ENCODE data around the gene HOXD8. TPM values are rescaled to one million over a fixed set of nuclear protein-coding genes. Genes with fewer than 3 reads are reported as not detected.

HOXD8 gene
- total and polyA plus RNA-seq, 9 donors, result 13.9 to 39.3 (median 26.2) TPM

- Histone ChIP-seq H3K9me3 (replicated peaks; ENCODE audit: control insufficient read depth, low read depth, low read length) (peaks cover 3% of the 10 kb centered on the region), H3K36me3 (ENCODE audit: control insufficient read depth, insufficient read depth, low read length) (no peaks in the 10 kb centered on the region), H3K4me3 (ENCODE audit: low read length) (no peak overlapping the region), H3K27ac (ENCODE audit: low read length) (no peak overlapping the region), H3K27me3 (ENCODE audit: control insufficient read depth, insufficient read depth, low read length) (peaks cover 97% of the 10 kb centered on the region), H3K4me1 (ENCODE audit: control insufficient read depth, insufficient read depth, low read length) (peaks cover 64% of the 10 kb centered on the region)
- 20% methylated on average over 11 of the region's 22 CpGs for WGBS (ENCODE audit: insufficient coverage)
- DNase-seq, result no peak
Measured at GRCh38 chr2:176160986-176161824, 31.7 kb downstream of the HOXD8 start.

GRCh38 chr2:176161825-176162626, 32.5 kb downstream of the HOXD8 start:
- Histone ChIP-seq H3K4me1 (ENCODE audit: control insufficient read depth, insufficient read depth, low read length) (peaks cover 59% of the 10 kb centered on the region), H3K9me3 (replicated peaks; ENCODE audit: control insufficient read depth, low read depth, low read length) (peaks cover 3% of the 10 kb centered on the region), H3K27ac (ENCODE audit: low read length) (no peak overlapping the region), H3K36me3 (ENCODE audit: control insufficient read depth, insufficient read depth, low read length) (no peaks in the 10 kb centered on the region), H3K4me3 (ENCODE audit: low read length) (no peak overlapping the region), H3K27me3 (ENCODE audit: control insufficient read depth, insufficient read depth, low read length) (peaks cover 93% of the 10 kb centered on the region)
- 10% methylated on average over 15 of the region's 22 CpGs for WGBS (ENCODE audit: insufficient coverage)
- DNase-seq, result peak; percentile 90

DNA sequence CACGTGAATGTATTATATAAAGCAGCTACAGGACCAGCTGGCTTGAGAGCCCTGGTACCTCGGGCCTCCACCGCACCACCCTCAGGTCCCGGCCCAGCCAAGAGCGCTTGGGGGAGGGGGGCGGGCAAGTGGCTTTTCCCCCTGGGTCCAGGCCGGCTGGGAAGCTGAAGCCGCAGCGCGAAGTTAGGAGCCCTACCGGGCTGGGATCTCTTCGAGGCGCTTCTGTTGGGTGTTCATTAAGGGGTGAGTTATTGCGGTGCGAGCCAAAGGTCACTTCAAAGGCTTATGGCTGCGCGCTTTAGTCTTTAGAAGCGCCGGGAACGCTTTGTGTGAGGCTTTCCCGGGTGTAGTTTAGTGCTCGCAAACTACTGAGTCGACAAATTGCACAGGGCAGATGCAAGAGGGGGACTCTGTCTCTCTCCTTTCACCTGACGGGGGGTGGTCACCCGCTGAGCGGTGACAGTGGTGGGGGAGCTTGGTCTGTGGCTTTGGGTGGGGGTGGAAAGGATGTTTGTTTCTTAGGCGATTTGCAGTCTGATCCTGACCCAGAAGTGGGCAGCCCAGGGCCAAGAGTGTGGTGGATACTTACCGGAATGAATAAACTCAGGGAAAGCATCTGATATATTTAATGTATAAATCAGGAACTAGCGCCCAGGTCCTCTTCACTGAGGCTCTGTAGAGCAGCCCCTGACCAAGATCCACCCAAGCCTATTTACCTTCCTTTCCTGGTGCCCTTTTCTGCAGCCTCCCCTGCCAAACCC, 33.6 kb downstream of the HOXD8 start:
- no peak for DNase-seq
- H3K27ac ChIP-seq (ENCODE audit: low read length), result no peak overlapping the region
- peaks cover 85% of the 10 kb centered on the region for H3K27me3 ChIP-seq (ENCODE audit: control insufficient read depth, insufficient read depth, low read length)
- no peaks in the 10 kb centered on the region for H3K36me3 ChIP-seq (ENCODE audit: control insufficient read depth, insufficient read depth, low read length)
- peaks cover 50% of the 10 kb centered on the region for H3K4me1 ChIP-seq (ENCODE audit: control insufficient read depth, insufficient read depth, low read length)
- peaks cover 3% of the 10 kb centered on the region for H3K9me3 ChIP-seq (replicated peaks; ENCODE audit: control insufficient read depth, low read depth, low read length)
- WGBS (ENCODE audit: insufficient coverage), result 26% methylated on average over 21 of the region's 29 CpGs
- H3K4me3 ChIP-seq (ENCODE audit: low read length), result no peak overlapping the region

GRCh38 chr2:176163672-176164056, 34.2 kb downstream of the HOXD8 start:
- peaks cover 84% of the 10 kb centered on the region for H3K27me3 ChIP-seq (ENCODE audit: control insufficient read depth, insufficient read depth, low read length)
- 52% methylated on average over 3 of the region's 12 CpGs for WGBS (ENCODE audit: insufficient coverage)

GRCh38 chr2:176164201-176164600, 34.7 kb downstream of the HOXD8 start:
- WGBS (ENCODE audit: insufficient coverage), result 35% methylated on average over 12 of the region's 13 CpGs
- Histone ChIP-seq H3K27me3 (ENCODE audit: control insufficient read depth, insufficient read depth, low read length) (peaks cover 84% of the 10 kb centered on the region), H3K4me1 (ENCODE audit: control insufficient read depth, insufficient read depth, low read length) (peaks cover 47% of the 10 kb centered on the region), H3K9me3 (replicated peaks; ENCODE audit: control insufficient read depth, low read depth, low read length) (peaks cover 3% of the 10 kb centered on the region), H3K36me3 (ENCODE audit: control insufficient read depth, insufficient read depth, low read length) (no peaks in the 10 kb centered on the region), H3K4me3 (ENCODE audit: low read length) (no peak overlapping the region), H3K27ac (ENCODE audit: low read length) (no peak overlapping the region)
- no peak for DNase-seq

More at GRCh38 chr2:176163672-176164056, 34.2 kb downstream of the HOXD8 start:
- Histone ChIP-seq H3K4me3 (ENCODE audit: low read length) (no peak overlapping the region), H3K9me3 (replicated peaks; ENCODE audit: control insufficient read depth, low read depth, low read length) (peaks cover 3% of the 10 kb centered on the region), H3K27ac (ENCODE audit: low read length) (no peak overlapping the region), H3K36me3 (ENCODE audit: control insufficient read depth, insufficient read depth, low read length) (no peaks in the 10 kb centered on the region), H3K4me1 (ENCODE audit: control insufficient read depth, insufficient read depth, low read length) (peaks cover 48% of the 10 kb centered on the region)
- no peak for DNase-seq

GRCh38 chr2:176164611-176165369, 35.3 kb downstream of the HOXD8 start:
- Histone ChIP-seq H3K4me1 (ENCODE audit: control insufficient read depth, insufficient read depth, low read length) (peaks cover 41% of the 10 kb centered on the region), H3K4me3 (ENCODE audit: low read length) (no peak overlapping the region), H3K9me3 (replicated peaks; ENCODE audit: control insufficient read depth, low read depth, low read length) (peaks cover 3% of the 10 kb centered on the region), H3K27me3 (ENCODE audit: control insufficient read depth, insufficient read depth, low read length) (peaks cover 83% of the 10 kb centered on the region), H3K27ac (ENCODE audit: low read length) (no peak overlapping the region), H3K36me3 (ENCODE audit: control insufficient read depth, insufficient read depth, low read length) (no peaks in the 10 kb centered on the region)
- no peak for DNase-seq
- WGBS (ENCODE audit: insufficient coverage), result 23% methylated on average over 44 of the region's 52 CpGs

DNA sequence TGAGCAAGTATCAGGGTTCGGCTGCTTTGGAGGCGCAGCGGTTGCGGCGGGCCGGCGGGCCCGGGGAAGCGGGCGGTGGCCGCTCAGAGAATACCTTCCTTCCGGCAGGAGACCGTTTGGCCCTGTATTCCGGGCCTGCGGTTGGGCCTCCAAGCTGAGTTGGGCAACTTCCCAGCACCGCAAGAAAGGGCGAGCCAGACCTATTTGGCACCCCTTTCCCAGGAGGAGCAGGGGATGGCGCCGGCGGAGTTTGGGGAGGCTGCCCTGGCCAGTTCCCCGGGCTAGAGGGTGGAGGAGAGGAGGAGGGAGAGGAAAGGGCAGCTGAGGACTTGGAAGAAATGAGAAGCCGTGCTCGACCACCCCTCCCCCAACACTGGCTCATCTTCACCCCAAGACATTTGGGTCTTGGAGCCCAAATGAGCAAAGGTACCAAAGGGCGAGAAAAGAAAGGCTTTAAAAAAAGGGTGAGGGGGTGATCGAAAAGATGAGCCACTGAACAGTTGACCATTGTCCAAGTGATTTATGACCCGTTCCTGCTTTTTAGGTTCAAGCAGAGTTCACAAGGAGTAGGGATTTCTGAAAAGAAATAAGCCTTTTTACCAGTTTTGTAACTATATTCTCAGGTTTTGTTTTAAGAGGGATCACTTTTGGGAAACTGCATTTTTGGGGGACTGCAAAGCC, 36.0 kb downstream of the HOXD8 start:
- Histone ChIP-seq H3K27ac (ENCODE audit: low read length) (no peak overlapping the region), H3K27me3 (ENCODE audit: control insufficient read depth, insufficient read depth, low read length) (peaks cover 81% of the 10 kb centered on the region), H3K36me3 (ENCODE audit: control insufficient read depth, insufficient read depth, low read length) (no peaks in the 10 kb centered on the region), H3K4me3 (ENCODE audit: low read length) (no peak overlapping the region), H3K9me3 (replicated peaks; ENCODE audit: control insufficient read depth, low read depth, low read length) (peaks cover 3% of the 10 kb centered on the region), H3K4me1 (ENCODE audit: control insufficient read depth, insufficient read depth, low read length) (peaks cover 34% of the 10 kb centered on the region)
- DNase-seq, result no peak
- WGBS (ENCODE audit: insufficient coverage), result 29% methylated on average over 7 of the region's 26 CpGs

DNA sequence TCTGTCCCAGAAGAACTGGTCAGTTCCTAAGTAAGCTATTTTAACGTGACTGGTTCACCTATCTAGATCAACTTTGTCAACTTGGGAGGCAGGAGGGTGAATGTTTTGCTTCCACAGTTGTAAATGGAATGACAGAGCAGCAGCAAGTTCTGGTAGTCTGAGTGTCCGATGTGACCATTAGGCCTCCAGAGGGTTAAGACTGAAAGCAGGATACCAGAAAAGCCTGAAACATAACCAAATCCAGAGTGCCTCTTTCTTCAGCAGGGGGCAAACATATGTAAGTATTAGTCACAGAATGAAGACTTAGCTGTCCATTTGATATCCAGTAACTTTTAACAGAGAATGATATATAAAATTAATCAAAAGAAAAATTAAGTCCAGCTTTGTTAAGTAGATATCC, 36.8 kb downstream of the HOXD8 start:
- Histone ChIP-seq H3K27ac (ENCODE audit: low read length) (no peak overlapping the region), H3K36me3 (ENCODE audit: control insufficient read depth, insufficient read depth, low read length) (no peaks in the 10 kb centered on the region), H3K4me1 (ENCODE audit: control insufficient read depth, insufficient read depth, low read length) (peaks cover 30% of the 10 kb centered on the region), H3K27me3 (ENCODE audit: control insufficient read depth, insufficient read depth, low read length) (peaks cover 81% of the 10 kb centered on the region), H3K9me3 (replicated peaks; ENCODE audit: control insufficient read depth, low read depth, low read length) (peaks cover 3% of the 10 kb centered on the region), H3K4me3 (ENCODE audit: low read length) (no peak overlapping the region)
- DNase-seq, result no peak
- no CpG with 5 or more reads among the region's 2 CpGs for WGBS (ENCODE audit: insufficient coverage)

- no peak for DNase-seq
- Histone ChIP-seq H3K4me3 (ENCODE audit: low read length) (no peak overlapping the region), H3K27ac (ENCODE audit: low read length) (no peak overlapping the region), H3K4me1 (ENCODE audit: control insufficient read depth, insufficient read depth, low read length) (peaks cover 27% of the 10 kb centered on the region), H3K9me3 (replicated peaks; ENCODE audit: control insufficient read depth, low read depth, low read length) (peaks cover 3% of the 10 kb centered on the region), H3K36me3 (ENCODE audit: control insufficient read depth, insufficient read depth, low read length) (no peaks in the 10 kb centered on the region), H3K27me3 (ENCODE audit: control insufficient read depth, insufficient read depth, low read length) (peaks cover 81% of the 10 kb centered on the region)
- no CpG with 5 or more reads among the region's 1 CpG for WGBS (ENCODE audit: insufficient coverage)
Measured at GRCh38 chr2:176167398-176167797, 37.9 kb downstream of the HOXD8 start.

All from muscle of leg (tissue), 11 donors.